Measurements from ENCODE around the gene KIF5B. TPM values are rescaled to one million over a fixed set of nuclear protein-coding genes. Genes with fewer than 3 reads are reported as not detected.

KIF5B gene
- total and polyA plus RNA-seq, 2 of the 8 experiments (the other 6 are each of a cell fraction or from before 2014, with no cell fraction given): 9.8 to 68.4 TPM

DNA sequence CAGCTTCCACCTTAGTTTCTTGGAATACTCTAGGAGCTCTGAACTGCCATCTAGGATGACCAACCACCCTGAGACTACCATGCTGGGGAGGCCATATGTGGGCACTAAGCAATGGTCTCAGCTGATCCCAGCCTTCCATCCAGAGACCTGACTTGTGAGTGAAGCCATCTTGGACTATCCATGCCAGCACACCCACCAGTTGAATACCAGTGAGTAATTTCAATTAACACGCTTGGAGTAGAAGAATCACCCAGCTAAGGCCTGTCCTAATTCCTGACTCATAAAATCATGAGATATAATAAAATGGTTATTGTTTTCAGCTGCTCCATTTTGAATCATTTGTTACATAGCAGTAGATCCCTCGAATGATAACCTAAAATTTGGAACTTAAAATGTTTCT lies 5.2 kb upstream of the KIF5B start:
- POLR2A ChIA-PET (ENCODE audit: partially characterized antibody): no interaction called here

More for the DNA sequence above, 5.2 kb upstream of the KIF5B start:
- H2BK20ac ChIP-seq (ENCODE audit: low read length): no peak overlapping the region
- H3K4ac ChIP-seq (replicated peaks; ENCODE audit: insufficient read length, low read depth, low read length): no peak overlapping the region
- H4K20me1 ChIP-seq (replicated peaks in 1 of 2; ENCODE audit: control insufficient read depth in 1 of 2, insufficient read depth in 2 of 2, low read length in 2 of 2): no peaks in the 10 kb centered on the region
- no peak overlapping the region for H4K91ac ChIP-seq (replicated peaks; ENCODE audit: insufficient read length, low read length)
- no peak overlapping the region for H4K5ac ChIP-seq (ENCODE audit: insufficient read length, low read depth, low read length)
- H2BK12ac ChIP-seq (ENCODE audit: low read depth, low read length): no peak overlapping the region
- DNase-seq (ENCODE audit: low read depth in 1 of 2, low spot score in 2 of 2): no peak
- H3K23me2 ChIP-seq (ENCODE audit: low read depth, low read length): peaks cover 4% of the 10 kb centered on the region; the same call in 1 of the 2 replicates
- H3K23ac ChIP-seq (ENCODE audit: insufficient read length): no peak overlapping the region
- H2AK5ac ChIP-seq (ENCODE audit: low read depth, low read length): no peak overlapping the region
- TF ChIP-seq, protein P1, sequence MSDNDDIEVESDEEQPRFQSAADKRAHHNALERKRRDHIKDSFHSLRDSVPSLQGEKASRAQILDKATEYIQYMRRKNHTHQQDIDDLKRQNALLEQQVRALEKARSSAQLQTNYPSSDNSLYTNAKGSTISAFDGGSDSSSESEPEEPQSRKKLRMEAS (IDR thresholded peaks at IDR 0.05): no peak
- TF ChIP-seq SRF (IDR thresholded peaks at IDR 0.05; ENCODE audit: low read depth, low read length): no peak
- CTCF ChIA-PET (ENCODE audit: partially characterized antibody): interaction anchor here (1.0 kb wide), 1 partner anchor 102 kb away, joined by 3 read pairs; no protein-coding TSS in a partner anchor
- no peak overlapping the region for H3K4me2 ChIP-seq (ENCODE audit: insufficient read depth in 1 of 2, low read depth in 2 of 2, low read length in 2 of 2)
- no peaks in the 10 kb centered on the region for H3K36me3 ChIP-seq (ENCODE audit: control insufficient read depth in 2 of 4, insufficient read depth in 4 of 4, low read length in 3 of 4)
- H3K9ac ChIP-seq (replicated peaks in 1 of 4; ENCODE audit: extremely low read depth in 1 of 4, low read depth in 3 of 4, low read length in 3 of 4): no peak overlapping the region
- H3K9me3 ChIP-seq (ENCODE audit: insufficient read depth in 2 of 2, low read depth in 1 of 2, low read length in 1 of 2): no peaks in the 10 kb centered on the region
- H3K27me3 ChIP-seq (replicated peaks in 1 of 4; ENCODE audit: control insufficient read depth in 3 of 4, extremely low read depth in 1 of 4, insufficient read depth in 3 of 4, low read length in 3 of 4): no peaks in the 10 kb centered on the region
- H3K79me2 ChIP-seq (ENCODE audit: control insufficient read depth in 1 of 2, insufficient read depth in 2 of 2, low read length in 2 of 2): no peaks in the 10 kb centered on the region
- H3K4me1 ChIP-seq (replicated peaks in 1 of 4; ENCODE audit: control insufficient read depth in 3 of 4, insufficient read depth in 4 of 4, low read length in 3 of 4): peaks cover 0 to 3% (median 0%) of the 10 kb centered on the region in 4 experiments; a peak in 2 of 7 replicates
- no peak overlapping the region for H4K8ac ChIP-seq (ENCODE audit: extremely low read depth, insufficient read depth, low read length)
- H3K27ac ChIP-seq (ENCODE audit: low read depth, low read length): no peak overlapping the region
- 96% methylated on average over 2 of the region's 2 CpGs; no CpG with 5 or more reads in 1 of the 2 experiments for WGBS, 2 experiments (ENCODE audit: extremely low coverage in 1 of 2, insufficient coverage in 1 of 2, insufficient read length in 1 of 2, insufficient replicate concordance in 2 of 2, low coverage in 1 of 2, low lambda C conversion rate in 2 of 2, missing lambda C conversion rate in 1 of 2)
- no peaks in the 10 kb centered on the region for H3K79me1 ChIP-seq (ENCODE audit: low read depth, low read length)
- no peak overlapping the region for H3K18ac ChIP-seq (ENCODE audit: extremely low read depth, low read length)
- H2BK120ac ChIP-seq (replicated peaks; ENCODE audit: low read depth, low read length): no peak overlapping the region
- no peak overlapping the region for H3K14ac ChIP-seq (ENCODE audit: insufficient read length)
- H3K4me3 ChIP-seq (ENCODE audit: extremely low read depth in 1 of 4, insufficient read depth in 2 of 4, low read depth in 3 of 4, low read length in 4 of 4): no peak overlapping the region
- H2BK5ac ChIP-seq (ENCODE audit: low read depth, low read length): no peak overlapping the region
- FAIRE-seq: no peak
- H2BK15ac ChIP-seq (ENCODE audit: low read length): no peak overlapping the region
- 0 out of 2 replicates have a peak overlapping the region, but pooled peaks have one; percentile 21 for H2AFZ ChIP-seq (ENCODE audit: low read length)
- no peak overlapping the region for H3K56ac ChIP-seq (replicated peaks; ENCODE audit: insufficient read length, low read depth, low read length)
